HG02943 (cell line): ENCODE data around the gene KRT7.

Experiments used
- ATAC-seq: cut with Tn5 transposase; IDR thresholded peaks from one replicate; pipeline ENCODE4 v1.9.1; 2021; ENCODE audit warnings: mild to moderate bottlenecking, low read depth, moderate library complexity; ENCODE audit not compliant: unreplicated experiment

The KRT7 gene

DNA sequence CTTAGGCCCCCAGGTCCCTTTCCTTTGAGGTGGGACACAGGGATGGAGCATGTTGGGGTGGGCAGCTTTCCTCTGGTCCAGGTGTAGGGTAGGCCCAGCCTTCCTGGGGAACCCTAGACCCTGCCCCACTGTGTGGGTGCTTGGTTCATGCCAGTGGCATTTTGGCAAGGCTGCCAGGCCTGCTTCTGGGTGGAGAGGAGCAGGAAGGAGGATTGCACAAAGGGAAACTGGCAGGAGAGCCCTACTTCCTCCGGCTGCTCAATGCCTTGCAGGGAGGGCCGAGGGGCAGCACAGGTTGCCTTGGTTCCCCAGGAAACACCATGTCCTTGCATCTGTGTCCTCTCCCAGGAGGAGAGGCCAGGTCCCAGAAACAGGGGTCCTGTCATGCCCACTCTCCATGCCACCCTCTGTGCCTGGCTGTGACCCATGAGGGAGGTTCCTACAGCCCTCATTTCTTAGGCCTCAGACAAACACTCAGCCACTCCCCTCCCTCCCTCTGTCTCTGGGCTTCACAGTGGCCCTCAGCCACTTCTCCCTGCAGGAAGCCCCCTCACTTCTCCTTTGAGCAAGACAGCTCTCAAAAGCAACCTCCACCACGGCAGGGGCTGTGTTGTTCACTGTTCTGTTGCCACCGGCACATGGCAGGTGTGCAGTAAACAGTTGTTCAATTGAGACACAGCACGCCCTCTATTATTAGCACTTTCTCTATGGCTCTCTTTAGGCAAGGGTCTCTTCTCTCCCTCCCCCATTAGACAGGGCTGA lies 34.4 kb upstream of the KRT7 start:
- ATAC-seq = no peak

DNA sequence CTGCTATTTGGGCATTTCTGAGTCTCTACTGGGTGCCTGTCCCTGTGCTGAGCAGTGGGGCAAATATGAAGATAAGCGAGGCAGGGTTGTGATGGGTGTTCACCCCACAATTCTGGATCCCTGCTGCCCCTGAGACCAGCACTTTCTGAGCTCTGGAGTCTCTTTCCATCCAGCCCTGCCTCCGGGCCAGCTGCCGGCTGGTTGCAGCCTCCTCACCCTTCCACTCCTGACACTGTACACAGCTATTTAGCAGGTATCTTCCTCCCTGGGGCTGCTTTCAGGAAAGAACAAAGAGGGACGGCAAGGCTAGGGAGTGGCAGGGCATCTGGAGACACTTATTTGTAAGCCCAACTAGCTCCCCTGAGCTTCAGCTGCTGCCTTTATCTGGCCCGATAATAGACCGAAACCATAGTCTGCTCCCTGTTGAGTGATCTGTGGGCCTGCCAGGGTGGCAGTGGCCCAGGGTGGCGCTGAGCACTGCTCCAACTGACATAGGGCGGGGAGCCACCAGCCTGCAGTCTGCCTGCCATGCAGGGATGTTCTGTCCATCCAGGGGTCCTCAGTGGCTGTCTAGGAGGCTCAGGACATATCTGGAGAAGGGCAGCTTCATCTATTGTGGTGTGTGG lies 33.6 kb upstream of the KRT7 start:
- no peak for ATAC-seq

DNA sequence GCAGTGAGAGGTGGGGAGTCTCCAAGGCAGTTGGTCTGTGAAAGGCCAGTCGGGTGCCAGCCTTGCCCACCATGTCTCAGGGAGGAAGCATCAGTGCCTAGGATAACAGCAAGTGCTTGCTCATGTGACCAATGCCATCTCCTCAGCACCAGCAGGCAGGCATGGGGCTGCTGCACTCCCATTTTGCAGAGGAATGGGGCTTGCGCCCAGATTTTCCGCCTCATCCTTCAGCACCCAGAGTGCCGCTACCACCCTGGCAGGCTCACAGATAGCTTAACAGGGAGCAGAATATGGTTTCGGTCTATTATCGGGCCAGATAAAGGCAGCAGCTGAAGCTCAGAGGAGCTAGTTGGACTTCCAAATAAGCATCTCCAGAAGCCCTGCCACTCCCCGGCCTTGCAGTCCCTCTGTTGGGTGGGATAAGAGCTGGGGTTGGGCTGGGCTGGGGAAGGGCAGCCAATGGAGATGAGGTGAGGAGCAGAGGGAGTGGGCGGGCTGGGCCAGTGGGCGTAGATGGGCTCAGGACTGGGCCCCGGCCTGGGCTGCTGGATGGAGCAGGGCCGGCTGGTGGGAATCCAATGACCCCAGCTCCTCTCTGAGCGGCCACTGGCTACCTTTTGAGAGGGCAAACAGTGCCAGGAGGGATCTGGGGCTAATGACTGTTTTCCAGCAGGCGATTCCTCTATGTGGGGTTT lies 32.8 kb upstream of the KRT7 start:
- ATAC-seq = no peak

DNA sequence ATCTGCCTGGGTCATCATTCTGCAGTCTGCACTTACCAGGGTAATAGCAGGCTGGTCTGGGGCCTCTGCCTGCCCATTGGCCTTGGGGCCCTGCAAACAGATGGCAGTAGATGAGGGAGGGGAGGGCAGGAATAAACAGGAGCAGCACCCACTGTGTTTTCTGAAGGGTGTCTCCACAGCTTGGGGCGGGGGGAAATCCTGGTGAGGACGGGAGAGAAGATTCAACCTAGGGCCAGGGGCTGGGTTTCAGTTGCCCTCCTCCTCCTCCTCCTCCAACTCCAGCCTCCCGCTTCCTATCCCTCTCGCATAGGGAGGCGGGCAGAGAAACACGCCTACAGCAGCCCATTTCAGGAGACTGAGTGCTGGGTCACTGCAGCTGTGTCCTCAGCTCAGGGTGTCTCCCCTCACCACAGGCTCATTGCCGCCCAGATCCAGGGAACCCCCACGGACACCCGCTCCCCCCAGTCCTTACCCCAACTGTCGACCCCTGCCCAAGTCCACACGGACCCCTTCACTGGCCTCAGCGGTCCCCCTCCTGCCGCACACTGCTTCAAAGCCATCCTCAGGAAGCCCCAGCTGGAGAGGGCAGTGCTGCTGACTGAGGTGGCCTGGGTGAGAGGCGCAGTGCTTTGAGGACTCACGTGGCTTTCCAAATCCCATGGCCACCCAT lies 32.1 kb upstream of the KRT7 start:
- ATAC-seq = no peak

DNA sequence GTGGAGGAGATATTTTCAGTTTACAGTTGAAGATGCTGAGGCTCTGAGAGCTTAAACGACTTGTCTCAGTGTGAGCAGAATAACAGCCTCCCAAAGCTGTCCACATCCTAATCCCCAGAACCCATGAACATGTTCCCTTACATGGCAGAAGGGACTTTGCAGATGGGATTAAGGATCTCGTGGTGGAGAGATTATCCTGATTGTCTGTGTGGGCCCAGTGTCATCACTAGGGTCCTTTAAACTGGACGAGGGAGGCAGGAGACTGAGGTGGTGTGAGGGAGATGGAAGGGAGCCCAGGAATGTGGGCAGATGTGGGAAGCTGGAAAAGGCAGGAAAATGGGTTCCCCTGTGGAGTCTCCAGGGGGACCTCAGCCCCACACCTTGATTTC lies 31.6 kb upstream of the KRT7 start:
- no peak for ATAC-seq

DNA sequence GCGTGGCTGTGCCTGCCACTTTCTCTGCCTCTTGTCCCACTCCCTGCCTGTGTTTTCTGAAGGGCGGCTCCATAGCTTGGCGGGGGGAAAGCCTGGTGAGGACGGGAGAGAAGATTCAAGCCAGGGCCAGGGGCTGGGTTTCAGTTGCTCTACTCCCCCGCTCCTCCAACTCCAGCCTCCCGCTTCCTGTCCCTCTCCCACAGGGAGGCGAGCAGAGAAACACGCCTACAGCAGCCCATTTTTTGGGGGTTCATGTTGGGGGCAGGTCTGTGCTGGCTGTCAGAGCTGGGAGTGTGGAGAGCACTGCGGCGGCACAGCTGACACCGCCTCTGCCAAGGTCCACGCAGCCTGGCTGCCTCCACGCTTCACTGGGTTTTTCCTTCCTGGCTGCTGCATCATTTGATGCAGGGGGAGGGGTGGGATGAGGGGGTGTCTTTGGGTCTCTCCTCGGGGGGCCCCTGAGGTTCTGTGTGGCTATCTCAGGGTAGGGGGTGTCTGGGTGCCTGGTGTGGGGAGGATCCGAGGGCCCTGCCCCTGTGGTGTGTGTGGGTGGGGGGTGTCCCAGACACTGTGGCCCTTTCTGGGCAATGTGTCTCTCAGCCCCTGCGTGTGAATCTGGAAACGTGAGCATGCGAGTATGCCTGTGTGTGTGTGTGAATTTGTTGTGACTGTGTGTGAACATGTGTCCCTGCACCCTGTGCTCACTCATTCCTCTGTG lies 30.5 kb upstream of the KRT7 start:
- ATAC-seq = no peak

DNA sequence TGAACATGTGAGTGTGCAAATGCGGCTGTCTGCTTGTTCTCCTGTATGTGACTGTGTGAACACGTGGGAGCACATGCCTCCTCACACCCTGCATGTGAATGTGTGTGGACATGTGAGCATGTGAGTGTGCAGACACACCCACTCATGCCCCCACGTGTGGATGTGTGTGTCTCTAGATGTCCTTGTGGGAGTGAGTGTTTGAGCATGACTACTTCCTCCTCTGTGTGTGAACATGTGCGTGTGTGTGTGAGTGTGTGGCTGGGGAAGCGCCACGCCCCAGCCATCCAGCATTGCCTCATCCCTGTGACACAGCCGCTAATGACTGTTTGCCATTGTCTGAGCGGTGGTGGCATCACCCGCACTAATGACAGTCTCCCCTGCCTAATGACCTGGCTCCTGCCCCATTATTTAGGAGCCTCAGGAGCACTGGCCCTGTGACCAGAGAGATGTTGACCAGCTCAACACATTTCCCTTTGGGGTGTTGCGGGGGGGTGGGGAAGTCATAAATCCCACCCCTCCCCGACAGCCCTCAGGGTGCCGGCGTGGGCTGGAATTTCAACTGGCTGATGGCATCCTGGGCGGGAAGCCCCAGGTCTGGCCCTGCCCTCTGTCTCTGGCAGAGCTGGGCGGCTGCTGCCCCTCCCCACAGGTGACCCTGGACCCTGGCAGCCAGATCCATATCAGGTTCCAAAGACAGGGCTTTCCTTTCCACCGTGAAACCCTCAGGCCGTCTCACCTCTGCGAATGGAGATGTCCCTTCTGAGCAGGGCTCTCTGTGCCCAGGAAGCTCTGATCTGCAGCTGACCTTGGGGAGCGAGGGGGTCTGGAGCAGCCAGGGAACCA lies 29.7 kb upstream of the KRT7 start:
- ATAC-seq = no peak

DNA sequence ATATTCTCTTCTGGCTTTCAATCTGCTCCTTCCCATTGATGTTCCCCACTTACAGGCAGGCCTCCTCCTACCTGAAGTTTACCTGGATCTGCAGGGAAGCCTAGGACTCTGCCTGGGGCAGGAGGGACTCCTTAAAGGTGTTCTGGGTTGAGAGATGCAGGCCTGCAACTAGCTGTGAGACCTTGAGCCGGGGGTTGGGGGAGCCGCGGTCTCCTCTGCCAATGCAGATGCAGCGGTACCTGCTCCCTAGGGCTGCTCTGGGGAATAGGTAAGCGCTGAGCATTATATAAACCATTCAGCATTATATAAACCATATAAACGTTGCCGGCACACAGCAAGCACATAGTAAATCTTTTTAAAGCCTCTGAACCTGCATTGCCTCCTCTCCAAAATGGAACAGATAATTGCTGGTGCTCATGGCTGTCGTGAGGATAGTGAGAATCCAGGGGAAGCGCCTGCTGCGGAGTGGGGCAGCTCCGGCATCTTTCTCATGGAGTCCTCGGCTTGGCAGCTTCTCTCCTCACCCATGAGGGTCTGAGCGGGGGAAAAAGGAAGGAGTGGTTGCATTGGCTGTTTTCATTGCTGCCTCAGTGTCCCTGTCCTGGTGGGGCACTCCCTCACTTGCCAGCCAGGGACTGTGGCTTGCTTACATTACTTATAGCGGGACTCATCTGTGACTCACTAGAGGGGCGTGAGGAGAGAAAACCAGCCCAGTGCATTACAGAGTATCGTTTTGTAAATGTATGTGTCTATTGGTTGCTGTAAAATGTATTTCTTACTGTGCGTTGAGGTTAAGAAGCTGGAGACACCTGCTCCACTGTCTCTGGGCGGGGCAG lies 28.7 kb upstream of the KRT7 start:
- ATAC-seq = no peak

DNA sequence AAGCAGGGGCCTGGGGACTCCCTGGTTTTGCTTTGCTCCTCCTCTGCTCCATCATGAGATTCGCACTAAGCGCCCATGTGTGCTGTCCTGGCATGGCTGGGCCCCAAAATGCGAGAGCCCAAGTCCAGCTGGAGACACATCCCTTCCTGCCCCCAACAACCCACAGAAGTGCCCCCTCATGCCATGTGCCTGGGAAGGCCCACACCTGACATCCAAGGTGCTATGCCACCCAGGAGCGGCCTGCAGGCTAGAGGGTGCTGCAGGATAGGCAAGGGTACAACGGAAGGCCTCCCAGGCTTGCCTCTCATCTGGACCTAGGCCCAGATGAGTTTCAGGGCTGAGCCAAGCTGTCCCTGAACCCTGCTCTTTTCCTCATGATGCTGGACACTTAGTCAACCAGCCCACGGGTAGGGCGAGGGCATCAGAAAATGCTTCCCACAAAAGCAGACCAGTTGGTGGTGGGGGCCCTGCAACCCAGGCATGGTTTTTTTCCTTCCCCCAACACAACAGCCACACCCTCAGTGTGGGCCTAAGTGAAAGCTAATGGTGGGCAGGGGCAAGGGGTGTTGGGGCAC lies 28.0 kb upstream of the KRT7 start:
- ATAC-seq = no peak

DNA sequence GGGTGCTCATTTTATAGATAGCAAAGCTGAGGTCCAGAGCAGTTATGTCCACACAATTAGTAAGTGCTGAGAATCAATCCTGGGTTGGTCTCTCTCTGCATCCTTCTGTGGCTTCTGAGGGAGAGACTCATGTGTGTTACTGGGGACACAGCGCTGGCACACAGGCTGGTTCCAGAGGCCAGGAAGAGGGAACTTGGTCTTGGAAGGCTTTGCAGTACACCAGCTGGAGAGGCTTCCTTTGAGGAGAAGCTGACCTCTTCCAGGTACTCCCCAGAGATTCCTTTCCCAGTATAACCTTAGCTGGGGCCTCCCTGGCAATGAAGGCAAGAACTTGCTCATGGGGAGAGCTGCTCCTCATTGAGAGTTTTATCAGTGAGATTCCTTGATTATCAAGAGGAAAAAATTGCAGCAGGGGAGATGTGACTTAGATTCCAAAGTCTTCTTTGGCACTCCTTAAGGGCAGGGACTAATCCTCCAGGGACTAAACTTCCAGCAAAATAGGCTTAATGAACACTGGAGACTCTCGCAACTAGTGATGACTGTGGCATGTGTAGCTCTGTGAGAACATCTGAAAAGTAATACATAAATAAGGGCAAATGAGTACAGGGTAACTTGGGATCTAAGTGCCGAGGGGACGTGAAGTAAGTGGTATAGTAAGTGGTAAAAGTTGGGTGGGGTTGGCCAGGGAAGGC lies 27.3 kb upstream of the KRT7 start:
- no peak for ATAC-seq

DNA sequence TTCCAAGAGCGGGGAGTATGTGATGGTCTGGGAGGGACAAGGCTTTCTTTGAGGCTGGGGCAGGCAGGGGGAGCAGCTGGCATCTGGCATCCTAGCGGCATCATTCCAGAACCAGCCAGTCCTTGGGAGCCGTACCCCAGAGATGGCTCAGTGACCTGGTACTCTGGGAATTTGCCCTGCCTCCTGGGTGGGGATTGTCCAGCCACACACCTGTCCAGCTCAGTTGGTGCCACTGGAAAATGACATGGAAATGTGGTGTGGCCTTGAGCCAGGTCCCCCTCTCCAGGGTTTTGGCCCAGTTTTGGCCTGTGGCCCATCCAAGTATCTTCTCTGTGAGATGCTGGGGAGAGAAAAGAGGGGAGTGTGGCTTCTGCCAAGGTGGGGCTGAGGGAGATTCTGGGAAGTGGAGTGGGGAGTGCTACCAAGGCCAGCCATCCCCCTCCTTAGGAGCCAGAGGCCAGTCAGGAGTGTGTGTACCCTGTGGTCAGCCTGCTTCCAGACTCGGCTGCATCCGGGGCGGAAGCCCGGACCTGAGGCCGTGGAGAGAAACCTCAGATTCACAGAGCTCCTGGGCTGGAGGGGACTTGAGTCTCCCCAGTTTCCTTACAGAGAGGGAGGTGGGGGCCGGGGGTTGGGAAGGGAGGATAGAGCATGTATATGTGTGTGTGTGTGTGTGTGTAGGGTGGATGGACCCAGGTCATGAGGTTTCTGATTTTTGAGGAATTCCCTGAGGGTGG lies 26.6 kb upstream of the KRT7 start:
- no peak for ATAC-seq

DNA sequence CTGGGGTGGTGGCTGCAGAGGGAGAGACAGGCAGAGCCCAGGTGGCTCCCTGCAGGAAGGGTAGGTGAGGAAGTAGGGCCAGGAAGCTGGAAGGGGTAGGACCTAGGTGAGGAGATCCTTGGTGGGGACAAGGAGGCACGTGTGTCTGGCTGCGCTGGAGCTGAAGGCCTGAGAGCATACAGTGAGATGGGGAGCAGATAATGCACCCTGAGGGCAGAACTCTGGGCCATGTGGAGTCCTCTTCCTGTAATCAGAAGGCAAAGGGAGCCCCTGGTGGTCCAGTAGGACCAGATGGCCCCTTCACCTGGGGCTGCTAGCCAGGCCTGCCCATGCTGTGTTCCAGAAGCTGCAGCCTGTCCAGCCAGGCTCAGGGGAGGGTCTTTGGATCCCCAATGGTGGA lies 25.9 kb upstream of the KRT7 start:
- no peak for ATAC-seq

DNA sequence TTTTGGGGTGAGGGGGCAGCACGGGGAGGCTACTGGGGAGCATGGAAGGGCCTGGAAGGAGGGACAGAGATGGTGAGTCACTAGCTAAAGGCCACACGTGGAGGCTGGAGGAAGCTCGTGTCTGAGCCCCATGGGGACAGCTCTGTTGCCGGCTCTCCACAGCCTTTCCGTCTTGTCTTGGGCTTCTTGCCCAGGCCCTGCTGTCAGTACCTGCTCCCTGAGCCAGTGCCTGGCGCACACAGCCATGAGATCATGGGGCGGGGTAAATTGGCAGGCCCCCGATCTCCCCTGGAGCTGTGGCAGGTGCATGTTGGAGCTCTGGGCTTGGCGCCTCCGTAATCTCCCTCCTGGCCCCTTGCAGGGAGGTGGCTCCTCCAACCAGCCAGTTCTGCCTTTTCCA lies 25.1 kb upstream of the KRT7 start:
- ATAC-seq = no peak

DNA sequence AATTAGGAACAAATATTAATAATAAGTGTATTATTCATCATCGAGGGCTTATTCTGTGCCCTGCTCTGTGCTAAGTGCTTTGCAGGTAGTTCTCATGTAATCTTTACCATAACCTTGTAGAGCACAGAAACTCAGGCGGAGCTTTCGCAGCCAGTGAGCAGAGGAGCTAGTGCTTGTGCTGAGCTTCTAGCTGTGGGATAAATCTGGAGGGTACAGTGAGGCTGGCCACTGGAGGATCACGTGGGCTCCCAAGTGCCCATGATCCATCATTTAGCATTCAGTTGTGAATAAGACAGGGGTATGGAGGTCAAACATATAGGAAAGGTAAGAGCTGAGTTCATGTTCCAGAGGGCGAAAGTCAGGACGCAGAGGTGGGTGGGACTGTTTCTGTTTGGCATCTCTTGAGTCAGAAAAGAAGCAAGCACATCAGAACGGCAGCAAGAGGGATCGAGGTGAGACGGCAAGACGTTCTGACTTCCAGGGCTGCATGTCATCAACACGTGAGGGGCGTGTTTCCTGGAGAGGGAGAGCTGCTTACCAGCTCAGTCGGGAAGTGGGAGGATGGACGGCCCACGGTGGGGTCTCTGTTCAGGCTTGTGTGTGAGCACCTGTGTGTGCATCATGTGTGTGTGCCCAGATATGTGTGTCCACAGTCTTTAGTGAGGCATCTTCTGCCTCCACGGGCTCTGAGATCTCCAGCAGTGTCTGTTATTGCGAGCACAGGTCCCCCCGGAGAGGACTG lies 24.4 kb upstream of the KRT7 start:
- ATAC-seq = no peak

DNA sequence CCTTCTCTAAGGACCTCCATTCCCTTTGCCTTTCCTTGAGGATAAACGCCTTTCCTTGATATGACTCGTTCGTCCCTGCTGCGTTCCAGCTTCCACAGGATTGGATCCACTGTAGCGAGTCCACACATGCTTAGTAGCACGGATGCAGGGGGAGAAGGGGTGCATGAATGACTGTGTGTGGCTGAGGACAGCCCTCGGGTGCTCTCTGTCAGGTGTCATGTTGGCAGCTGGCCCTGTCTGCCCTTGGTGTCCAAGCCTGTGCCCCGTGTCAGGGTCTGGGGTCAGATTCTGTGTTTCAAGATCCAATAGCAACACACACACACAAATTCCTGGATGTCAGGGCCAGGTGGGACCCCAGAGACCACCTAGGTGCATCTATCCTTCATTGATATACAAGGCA lies 23.7 kb upstream of the KRT7 start:
- no peak for ATAC-seq

DNA sequence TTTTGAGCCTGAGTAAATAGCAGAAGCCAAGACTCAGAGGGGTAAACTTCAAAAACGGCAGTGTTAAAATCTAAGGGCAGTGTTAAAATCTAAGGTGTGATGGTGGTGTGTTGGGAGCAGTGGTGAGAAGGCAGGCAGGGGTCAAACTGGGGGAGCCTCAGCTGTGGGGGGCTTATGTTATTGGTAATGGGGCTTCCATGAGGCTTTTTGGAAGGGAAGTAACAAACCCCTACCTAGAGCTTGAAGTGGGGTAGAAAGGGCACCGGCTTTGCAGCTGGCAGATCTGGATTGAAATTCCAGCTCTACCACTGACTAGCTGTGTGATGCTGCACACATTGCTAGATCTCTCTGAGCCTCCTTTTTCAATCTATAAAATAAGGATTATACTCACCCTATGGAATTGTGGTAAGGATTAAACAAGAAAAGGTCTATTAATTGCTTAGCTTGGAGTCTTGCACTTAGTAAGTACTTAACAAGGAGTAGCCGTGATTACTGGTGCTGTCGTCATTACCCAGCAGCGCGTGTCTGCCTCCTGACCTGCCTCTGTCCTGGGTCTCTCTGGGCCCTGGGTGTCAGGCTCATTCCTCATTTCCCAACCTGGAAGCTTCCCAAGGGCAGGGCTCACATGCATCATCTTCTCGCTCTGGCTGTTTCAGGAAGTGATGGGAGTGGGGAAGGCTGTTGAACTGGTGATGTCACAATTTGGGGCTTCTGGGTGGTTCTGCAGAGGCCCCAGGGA lies 22.7 kb upstream of the KRT7 start:
- no peak for ATAC-seq
